Iris pigment epithelial cell (primary cell): Measurements from ENCODE around the gene E2F1.
A peak's percentile ranks its signal among the peaks of the same experiment; 100 is the strongest.
"Not testable (repeated sequence)": the region's sequence is repeated elsewhere in the genome, so short reads cannot be mapped to it uniquely, and the experiment has no call there.

Experiments used
- DNase-seq: peaks from one replicate; pipeline ENCODE4 v3.0.0-alpha.2; 2011; ENCODE audit warnings: low read depth

E2F1 gene

GRCh38 chr20:33640287-33640686 lies 45.9 kb downstream of the E2F1 start:
- peak; percentile 56 for DNase-seq

- no peak for DNase-seq
Measured at GRCh38 chr20:33636776-33637175, 49.4 kb downstream of the E2F1 start.

DNA sequence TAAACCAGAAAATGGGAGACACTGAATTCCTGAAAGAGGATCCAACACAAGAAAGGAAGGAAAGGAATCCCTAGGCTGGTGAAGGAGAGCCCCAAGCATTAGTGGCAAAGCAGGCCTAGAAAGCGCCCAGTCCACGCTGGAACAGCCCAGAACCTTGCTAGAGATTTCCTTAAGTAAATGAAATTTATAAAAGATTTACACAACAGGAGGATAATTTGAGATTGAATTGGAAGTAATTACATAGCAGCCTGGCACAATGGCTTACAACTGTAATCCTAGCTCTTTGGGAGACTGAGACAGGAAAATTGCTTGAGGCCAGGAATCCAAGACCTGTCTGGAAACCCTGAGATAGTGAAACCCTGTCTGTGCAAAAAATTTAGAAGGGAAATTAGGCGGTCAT lies 50.8 kb downstream of the E2F1 start:
- no peak for DNase-seq

GRCh38 chr20:33631910-33632309 lies 54.3 kb downstream of the E2F1 start:
- DNase-seq: not testable (repeated sequence)

DNA sequence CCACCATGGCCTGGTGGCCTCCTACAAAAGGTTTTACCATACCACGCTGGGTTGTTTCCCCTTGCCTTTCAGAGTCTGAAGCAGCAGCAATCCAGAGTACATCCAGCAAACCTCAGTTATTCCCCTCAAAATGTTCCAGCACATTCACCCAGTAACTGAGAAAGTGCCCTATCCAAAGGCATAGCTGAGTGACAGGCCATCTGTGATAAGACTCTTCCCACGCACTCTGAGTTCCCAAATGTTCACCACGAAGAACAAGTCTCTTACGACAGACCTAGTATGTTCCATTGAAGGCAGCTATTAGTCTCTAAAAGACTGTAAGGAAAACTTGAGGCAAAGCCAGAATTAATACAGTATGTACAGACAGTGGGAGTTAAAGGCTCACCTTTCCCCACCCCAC lies 55.7 kb downstream of the E2F1 start:
- DNase-seq: no peak

DNA sequence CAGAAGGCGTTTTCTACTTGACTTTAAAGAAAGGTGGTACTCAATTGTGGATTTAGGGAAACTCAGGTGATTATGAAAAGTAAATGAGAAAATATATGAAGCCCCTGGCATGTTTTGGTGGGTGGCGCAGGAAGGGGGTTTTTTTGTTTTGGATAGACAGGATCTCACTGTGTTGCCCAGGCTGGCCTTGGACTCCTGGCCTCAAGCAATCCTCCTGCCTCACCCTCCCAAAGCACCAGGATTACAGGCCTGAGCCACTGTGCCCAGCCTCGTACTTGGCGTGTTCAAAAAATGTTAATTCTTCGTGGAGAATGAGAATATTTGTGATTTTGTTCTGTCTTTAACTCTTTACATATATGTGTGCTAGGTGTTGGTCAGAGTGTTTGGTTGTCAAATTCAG lies 56.2 kb downstream of the E2F1 start:
- DNase-seq: no peak

GRCh38 chr20:33629533-33629932 lies 56.7 kb downstream of the E2F1 start:
- no peak for DNase-seq

GRCh38 chr20:33627577-33628216 lies 58.5 kb downstream of the E2F1 start:
- no peak for DNase-seq

DNA sequence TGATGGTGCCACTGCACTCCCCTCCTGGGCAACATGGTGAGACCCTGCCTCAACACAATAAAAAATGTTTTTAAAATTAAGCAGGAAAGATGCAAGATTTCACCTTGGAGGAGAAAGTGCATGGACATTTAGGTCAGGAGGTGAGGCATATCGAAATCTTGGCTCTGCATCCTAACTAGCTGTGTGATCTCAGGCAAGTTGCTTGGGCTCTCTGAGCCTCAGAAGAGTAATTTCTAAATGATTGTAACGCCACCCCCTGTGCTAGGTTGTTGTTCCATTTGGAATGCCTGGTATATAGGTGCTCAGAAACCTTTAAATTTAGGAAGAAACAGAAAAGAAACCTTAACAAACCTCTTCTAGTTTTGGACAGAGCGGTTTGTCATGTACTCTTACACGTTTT lies 60.0 kb downstream of the E2F1 start:
- DNase-seq: no peak
